H1 (cell line): Measurements from ENCODE around the gene ASTN2. TPM values are rescaled to one million over a fixed set of nuclear protein-coding genes. Genes with fewer than 3 reads are reported as not detected.

Experiments used
- CTBP2 ChIP-seq: IDR thresholded peaks from 2 replicates; pipeline ENCODE4 v1.7.0; 2011; ENCODE audit warnings: borderline replicate concordance, mild to moderate bottlenecking, moderate library complexity, mixed read lengths, low read length; ENCODE audit not compliant: insufficient read depth, insufficient read length
- KDM1A ChIP-seq: fragments of 200-600, 300-600 bp; sonication (generic); IDR thresholded peaks from 2 replicates; pipeline ENCODE4 v1.7.1; 2016; ENCODE audit warnings: mild to moderate bottlenecking, low read length, borderline replicate concordance
- TAF1 ChIP-seq: IDR thresholded peaks from 2 replicates; pipeline ENCODE4 v1.6.1; 2011; ENCODE audit warnings: mild to moderate bottlenecking, low read depth, low read length
- polyA plus RNA-seq, 7 experiments: library from polyadenylated mRNA; depleted of rRNA in 3 of 7; stranded (reverse) in 5 of 7; unstranded in 2 of 7; fragments of >200 nt in 5 of 7; fragments of 200-250 nt in 2 of 7; gene quantifications; 1 replicate in 5 of 7; 2 replicates in 1 of 7; 4 replicates in 1 of 7; pipeline versions ENCODE4 v1.2.1 to v1.2.3, GENCODE V29; 2011 to 2013; ENCODE audit warnings: missing spikeins in 2 of 7, mixed read lengths in 2 of 7
- total RNA-seq: library from RNA; stranded (reverse); fragmentation: NEBNext Ultra II Directional; extraction: Animal tissue kit (Norgen Biotek cat#: 25700); gene quantifications from 2 replicates; pipeline ENCODE4 v1.2.1, GENCODE V29; 2021

The ASTN2 gene
- total and polyA plus RNA-seq, 2 of the 8 experiments (the other 6 are each of a cell fraction or from before 2014, with no cell fraction given) = 8.2 to 13.7 TPM

DNA sequence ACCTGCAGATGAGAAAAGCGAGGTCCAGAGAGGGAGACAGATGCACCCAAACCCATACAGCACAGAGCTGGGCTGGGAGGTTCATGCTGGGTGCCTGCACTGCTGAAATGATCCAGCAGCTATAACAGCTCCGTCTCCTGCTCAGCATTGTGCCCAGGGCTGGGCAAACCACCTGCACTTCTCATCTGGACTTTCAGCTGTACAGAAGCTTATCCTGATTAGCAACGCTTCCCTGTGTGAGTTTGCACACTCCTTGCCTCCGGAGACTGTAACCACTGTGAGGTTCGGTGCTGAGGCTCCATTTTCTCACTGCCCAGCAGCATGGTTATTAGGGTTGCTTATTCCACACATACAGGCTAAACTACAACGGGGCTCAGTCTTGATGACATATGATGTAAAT, 326.1 kb downstream of the ASTN2 start (continued):
- TF ChIP-seq CTBP2 (no peak), TAF1 (no peak), KDM1A (no peak)
